HG03457 (cell line): Measurements from ENCODE around the gene AIG1.
A peak's percentile ranks its signal among the peaks of the same experiment; 100 is the strongest.
"Not testable (repeated sequence)": the region's sequence is repeated elsewhere in the genome, so short reads cannot be mapped to it uniquely, and the experiment has no call there.

Source experiments
- ATAC-seq: cut with Tn5 transposase; IDR thresholded peaks from one replicate; pipeline ENCODE4 v1.9.1; 2021; ENCODE audit warnings: moderate number of reproducible peaks; ENCODE audit not compliant: unreplicated experiment

Gene AIG1

GRCh38 chr6:143055213-143055612 is 5.5 kb upstream of the AIG1 start:
- no peak for ATAC-seq

GRCh38 chr6:143055891-143056290 is 4.8 kb upstream of the AIG1 start:
- ATAC-seq, result no peak

GRCh38 chr6:143058987-143059386 is 1.7 kb upstream of the AIG1 start:
- no peak for ATAC-seq

- ATAC-seq, result no peak
Measured at GRCh38 chr6:143059663-143060353, 881 bp upstream of the AIG1 start.

- ATAC-seq, result peak; percentile 68
Measured at GRCh38 chr6:143060354-143060805, 309 bp upstream of the AIG1 start.

GRCh38 chr6:143061597-143062385 is 1.1 kb downstream of the AIG1 start:
- ATAC-seq, result peak; percentile 6

GRCh38 chr6:143062551-143062950 is 1.9 kb downstream of the AIG1 start:
- no peak for ATAC-seq

- ATAC-seq, result no peak
Measured at GRCh38 chr6:143063631-143064030, 2.9 kb downstream of the AIG1 start.

GRCh38 chr6:143064271-143064670 is 3.6 kb downstream of the AIG1 start:
- no peak for ATAC-seq

GRCh38 chr6:143064951-143065683 is 4.4 kb downstream of the AIG1 start:
- ATAC-seq, result no peak

- ATAC-seq, result no peak
Measured at GRCh38 chr6:143068001-143068400, 7.3 kb downstream of the AIG1 start.

- ATAC-seq, result no peak
Measured at GRCh38 chr6:143074101-143074500, 13.4 kb downstream of the AIG1 start.

GRCh38 chr6:143074670-143075318 is 14.1 kb downstream of the AIG1 start:
- ATAC-seq, result no peak

GRCh38 chr6:143078468-143079324 is 18.0 kb downstream of the AIG1 start:
- no peak for ATAC-seq

- ATAC-seq, result no peak
Measured at GRCh38 chr6:143079325-143079640, 18.6 kb downstream of the AIG1 start.

GRCh38 chr6:143082274-143082673 is 21.6 kb downstream of the AIG1 start:
- ATAC-seq, result not testable (repeated sequence)

GRCh38 chr6:143084019-143084418 is 23.3 kb downstream of the AIG1 start:
- not testable (repeated sequence) for ATAC-seq

GRCh38 chr6:143087335-143087734 is 26.6 kb downstream of the AIG1 start:
- not testable (repeated sequence) for ATAC-seq

GRCh38 chr6:143087856-143088255 is 27.2 kb downstream of the AIG1 start:
- ATAC-seq, result no peak

GRCh38 chr6:143090314-143091044 is 29.8 kb downstream of the AIG1 start:
- no peak for ATAC-seq
